Brain microvascular endothelial cell (primary cell): Measurements from ENCODE around the gene CDH13.
A peak's percentile ranks its signal among the peaks of the same experiment; 100 is the strongest.

Experiments used
- DNase-seq: peaks from one replicate; pipeline ENCODE4 v3.0.0-alpha.2; 2020
- H3K27ac ChIP-seq: fragments of 250-450 bp; sonication (Bioruptor Pico); 2 replicates; pipeline ENCODE4 v1.5.1; 2020; ENCODE audit warnings: mild to moderate bottlenecking, moderate library complexity
- H3K27me3 ChIP-seq: fragments of 250-450 bp; sonication (Bioruptor Pico); replicated peaks from 2 replicates; pipeline ENCODE4 v1.5.1; 2020; ENCODE audit warnings: mild to moderate bottlenecking
- H3K36me3 ChIP-seq: fragments of 250-450 bp; sonication (Bioruptor Pico); replicated peaks from 2 replicates; pipeline ENCODE4 v1.5.1; 2020; ENCODE audit warnings: mild to moderate bottlenecking
- H3K4me3 ChIP-seq: 2 replicates; pipeline ENCODE4 v1.5.1; 2011; ENCODE audit warnings: low read depth, mild to moderate bottlenecking, control low read depth, low read length, moderate library complexity
- in situ Hi-C: cut with HindIII; loops from 2 replicates; pipeline ENCODE4 v1.10.0; 2017; ENCODE audit warnings: low sequenced_read_pairs, low pct_ligation_motif_present
- TF ChIP-seq, protein P1 (sequence below): IDR thresholded peaks from 2 replicates; pipeline ENCODE4 v1.5.1; 2011; ENCODE audit warnings: low read depth, mild to moderate bottlenecking, moderate library complexity, low read length, control low read depth, inconsistent platforms; ENCODE audit errors: missing control alignments

Gene CDH13

GRCh38 chr16:83810901-83811300 lies 1184.1 kb downstream of the CDH13 start:
- H3K27ac ChIP-seq = peak overlapping the region; percentile 30
- no peak overlapping the region for H3K4me3 ChIP-seq
- TF ChIP-seq, protein P1, sequence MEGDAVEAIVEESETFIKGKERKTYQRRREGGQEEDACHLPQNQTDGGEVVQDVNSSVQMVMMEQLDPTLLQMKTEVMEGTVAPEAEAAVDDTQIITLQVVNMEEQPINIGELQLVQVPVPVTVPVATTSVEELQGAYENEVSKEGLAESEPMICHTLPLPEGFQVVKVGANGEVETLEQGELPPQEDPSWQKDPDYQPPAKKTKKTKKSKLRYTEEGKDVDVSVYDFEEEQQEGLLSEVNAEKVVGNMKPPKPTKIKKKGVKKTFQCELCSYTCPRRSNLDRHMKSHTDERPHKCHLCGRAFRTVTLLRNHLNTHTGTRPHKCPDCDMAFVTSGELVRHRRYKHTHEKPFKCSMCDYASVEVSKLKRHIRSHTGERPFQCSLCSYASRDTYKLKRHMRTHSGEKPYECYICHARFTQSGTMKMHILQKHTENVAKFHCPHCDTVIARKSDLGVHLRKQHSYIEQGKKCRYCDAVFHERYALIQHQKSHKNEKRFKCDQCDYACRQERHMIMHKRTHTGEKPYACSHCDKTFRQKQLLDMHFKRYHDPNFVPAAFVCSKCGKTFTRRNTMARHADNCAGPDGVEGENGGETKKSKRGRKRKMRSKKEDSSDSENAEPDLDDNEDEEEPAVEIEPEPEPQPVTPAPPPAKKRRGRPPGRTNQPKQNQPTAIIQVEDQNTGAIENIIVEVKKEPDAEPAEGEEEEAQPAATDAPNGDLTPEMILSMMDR = no peak
- no peaks in the 10 kb centered on the region for H3K27me3 ChIP-seq
- DNase-seq = peak; percentile 4
- H3K36me3 ChIP-seq = peaks cover 12% of the 10 kb centered on the region
- in situ Hi-C loops = no loop called here

GRCh38 chr16:83813823-83814658 lies 1187.3 kb downstream of the CDH13 start:
- Histone ChIP-seq H3K4me3 (no peak overlapping the region), H3K36me3 (peaks cover 12% of the 10 kb centered on the region), H3K27ac (peak overlapping the region; percentile 40), H3K27me3 (peaks cover 1% of the 10 kb centered on the region)
- DNase-seq = peak; percentile 51
- TF ChIP-seq, protein P1 = no peak
- in situ Hi-C loops = no loop called here

DNA sequence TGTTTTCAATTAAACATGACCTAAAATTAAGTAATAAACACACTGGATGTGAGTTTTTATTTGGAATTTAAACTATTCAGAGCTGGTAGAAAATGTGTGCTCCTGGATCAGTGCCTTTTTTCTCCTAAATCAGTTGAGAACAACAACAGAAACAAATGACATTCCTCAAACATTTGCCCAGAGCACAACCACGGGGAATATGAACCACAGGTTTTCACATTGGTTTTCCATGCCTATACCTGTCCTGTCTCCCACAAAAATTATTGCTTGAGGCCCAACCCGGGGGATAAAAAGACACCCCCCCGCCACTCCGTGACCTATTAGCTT lies 1187.9 kb downstream of the CDH13 start:
- DNase-seq = no peak
- TF ChIP-seq, protein P1 = no peak
- H3K27me3 ChIP-seq = peaks cover 1% of the 10 kb centered on the region
- in situ Hi-C loops = no loop called here
- H3K36me3 ChIP-seq = peaks cover 12% of the 10 kb centered on the region
- H3K4me3 ChIP-seq = no peak overlapping the region
- H3K27ac ChIP-seq = peak overlapping the region; percentile 40

DNA sequence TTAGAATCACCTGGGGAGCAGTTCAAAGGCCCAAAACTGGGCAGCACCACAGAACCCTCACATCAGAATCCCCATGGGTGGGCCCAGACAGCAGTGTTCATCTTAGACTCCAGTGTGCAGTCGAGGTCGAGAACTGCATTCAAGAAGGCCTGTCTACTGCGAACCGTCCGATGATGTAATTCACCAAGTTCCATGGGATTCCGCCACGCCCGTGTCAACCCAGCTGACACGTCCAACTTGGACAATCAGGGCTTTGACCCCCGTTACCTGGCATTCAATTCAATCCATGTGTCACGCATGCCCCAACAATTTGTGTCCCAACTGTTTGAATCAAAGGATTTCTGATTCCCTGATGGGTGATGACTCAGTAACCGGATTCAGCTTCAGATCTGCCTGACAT lies 1190.3 kb downstream of the CDH13 start:
- TF ChIP-seq, protein P1 = no peak
- in situ Hi-C loops = no loop called here
- Histone ChIP-seq H3K27me3 (peaks cover 5% of the 10 kb centered on the region), H3K27ac (no peak overlapping the region), H3K36me3 (peaks cover 6% of the 10 kb centered on the region), H3K4me3 (no peak overlapping the region)
- DNase-seq = no peak

DNA sequence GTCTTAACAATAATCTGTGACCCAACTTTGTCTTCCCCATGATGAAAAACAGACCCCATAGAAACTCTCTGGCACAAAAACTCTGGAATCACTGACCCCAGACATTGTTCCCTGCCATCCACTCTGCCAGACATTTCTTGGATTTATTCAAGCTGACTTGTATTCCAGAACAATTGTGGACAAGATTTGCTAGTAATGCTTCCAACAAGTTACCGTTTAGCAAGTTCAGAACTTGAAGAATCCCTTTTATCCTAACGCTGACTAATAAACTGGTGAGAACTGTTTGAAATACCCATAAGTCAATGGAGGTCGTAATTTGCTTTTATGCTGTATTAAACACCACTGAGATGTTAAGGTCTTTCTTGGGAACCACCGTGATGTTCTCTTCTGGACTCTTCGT lies 1191.5 kb downstream of the CDH13 start:
- H3K4me3 ChIP-seq = no peak overlapping the region
- no peaks in the 10 kb centered on the region for H3K36me3 ChIP-seq
- in situ Hi-C loops = no loop called here
- no peak overlapping the region for H3K27ac ChIP-seq
- peaks cover 5% of the 10 kb centered on the region for H3K27me3 ChIP-seq
- DNase-seq = no peak
- TF ChIP-seq, protein P1 = no peak

- Histone ChIP-seq H3K27me3 (peaks cover 5% of the 10 kb centered on the region), H3K36me3 (no peaks in the 10 kb centered on the region), H3K27ac (no peak overlapping the region), H3K4me3 (no peak overlapping the region)
- DNase-seq = no peak
- in situ Hi-C loops = no loop called here
- TF ChIP-seq, protein P1 = no peak
These were observed 1192.6 kb downstream of the CDH13 start for GRCh38 chr16:83819361-83819760.
